ENCODE measurements around the gene ARID2. TPM values are rescaled to one million over a fixed set of nuclear protein-coding genes. Genes with fewer than 3 reads are reported as not detected.

ARID2 gene
- total RNA-seq, 2 donors from 2014 or later: 19.1 to 26.2 TPM

DNA sequence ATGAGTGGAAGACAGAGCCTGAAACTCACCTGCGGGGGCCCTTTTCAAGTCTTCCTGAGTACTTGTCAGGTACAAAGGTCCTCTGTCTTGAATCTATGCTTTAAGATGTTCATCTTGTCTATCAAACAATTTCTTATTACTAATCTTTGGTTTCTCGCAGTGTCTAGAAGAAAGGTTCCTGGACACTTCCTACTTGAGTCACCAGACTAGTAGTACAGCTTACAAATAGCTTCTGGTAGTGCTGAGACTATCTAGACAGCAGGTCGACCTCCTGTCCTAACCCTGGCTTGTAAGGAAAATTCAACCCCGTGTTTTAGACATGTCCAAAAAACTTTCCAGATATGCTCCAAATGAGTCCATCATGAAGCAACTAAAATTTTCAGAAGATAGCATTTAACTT lies 11.2 kb upstream of the ARID2 start:
- Histone ChIP-seq H3K27ac (no peak overlapping the region), H3K4me1 (peaks cover 20% of the 10 kb centered on the region), H3K4me3 (no peak overlapping the region), H3K27me3 (no peaks in the 10 kb centered on the region), H3K36me3 (replicated peaks in 1 of 2; ENCODE audit: insufficient read depth in 1 of 2, low read depth in 2 of 2) (no peaks in the 10 kb centered on the region), H3K9me3 (no peaks in the 10 kb centered on the region)
- intact Hi-C loops (cut with DNase I): no loop called here
- 80 to 86% methylated on average over 4 of the region's 4 CpGs for WGBS, 2 donors
- ATAC-seq (no peak), DNase-seq (no peak)
- TF ChIP-seq, protein P1, sequence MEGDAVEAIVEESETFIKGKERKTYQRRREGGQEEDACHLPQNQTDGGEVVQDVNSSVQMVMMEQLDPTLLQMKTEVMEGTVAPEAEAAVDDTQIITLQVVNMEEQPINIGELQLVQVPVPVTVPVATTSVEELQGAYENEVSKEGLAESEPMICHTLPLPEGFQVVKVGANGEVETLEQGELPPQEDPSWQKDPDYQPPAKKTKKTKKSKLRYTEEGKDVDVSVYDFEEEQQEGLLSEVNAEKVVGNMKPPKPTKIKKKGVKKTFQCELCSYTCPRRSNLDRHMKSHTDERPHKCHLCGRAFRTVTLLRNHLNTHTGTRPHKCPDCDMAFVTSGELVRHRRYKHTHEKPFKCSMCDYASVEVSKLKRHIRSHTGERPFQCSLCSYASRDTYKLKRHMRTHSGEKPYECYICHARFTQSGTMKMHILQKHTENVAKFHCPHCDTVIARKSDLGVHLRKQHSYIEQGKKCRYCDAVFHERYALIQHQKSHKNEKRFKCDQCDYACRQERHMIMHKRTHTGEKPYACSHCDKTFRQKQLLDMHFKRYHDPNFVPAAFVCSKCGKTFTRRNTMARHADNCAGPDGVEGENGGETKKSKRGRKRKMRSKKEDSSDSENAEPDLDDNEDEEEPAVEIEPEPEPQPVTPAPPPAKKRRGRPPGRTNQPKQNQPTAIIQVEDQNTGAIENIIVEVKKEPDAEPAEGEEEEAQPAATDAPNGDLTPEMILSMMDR (IDR thresholded peaks at IDR 0.05): no peak
- no peak for TF ChIP-seq POLR2A (IDR thresholded peaks at IDR 0.05)

DNA sequence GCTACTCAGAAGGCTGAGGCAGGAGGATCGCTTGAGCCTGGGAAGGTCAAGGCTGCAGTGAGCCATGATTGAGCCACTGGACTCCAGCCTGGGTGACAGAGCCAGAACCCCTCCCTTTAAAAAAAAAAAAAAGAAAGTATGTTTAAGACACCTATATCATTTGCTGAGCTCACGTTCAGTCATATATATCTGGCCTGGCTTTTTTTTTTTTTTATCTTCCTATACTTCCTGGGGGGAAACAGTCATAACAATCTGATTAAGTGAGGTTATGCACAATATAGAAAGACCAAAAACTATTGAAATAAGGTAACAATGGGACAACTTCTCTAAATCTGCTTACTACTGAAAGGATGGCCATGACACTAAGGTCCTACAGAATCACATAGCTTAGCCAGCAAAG lies 9.4 kb upstream of the ARID2 start:
- H3K4me3 ChIP-seq: no peak overlapping the region
- no peak for TF ChIP-seq POLR2A (IDR thresholded peaks at IDR 0.05)
- TF ChIP-seq, protein P1 (IDR thresholded peaks at IDR 0.05): no peak
- WGBS, 2 donors: 87 to 94% methylated on average over 2 of the region's 2 CpGs
- H3K36me3 ChIP-seq (replicated peaks in 1 of 2; ENCODE audit: insufficient read depth in 1 of 2, low read depth in 2 of 2): no peaks in the 10 kb centered on the region
- H3K27me3 ChIP-seq: no peaks in the 10 kb centered on the region
- DNase-seq (no peak), ATAC-seq (no peak)
- H3K27ac ChIP-seq: no peak overlapping the region
- peaks cover 32% of the 10 kb centered on the region for H3K4me1 ChIP-seq
- intact Hi-C loops (cut with DNase I): no loop called here
- H3K9me3 ChIP-seq: no peaks in the 10 kb centered on the region

DNA sequence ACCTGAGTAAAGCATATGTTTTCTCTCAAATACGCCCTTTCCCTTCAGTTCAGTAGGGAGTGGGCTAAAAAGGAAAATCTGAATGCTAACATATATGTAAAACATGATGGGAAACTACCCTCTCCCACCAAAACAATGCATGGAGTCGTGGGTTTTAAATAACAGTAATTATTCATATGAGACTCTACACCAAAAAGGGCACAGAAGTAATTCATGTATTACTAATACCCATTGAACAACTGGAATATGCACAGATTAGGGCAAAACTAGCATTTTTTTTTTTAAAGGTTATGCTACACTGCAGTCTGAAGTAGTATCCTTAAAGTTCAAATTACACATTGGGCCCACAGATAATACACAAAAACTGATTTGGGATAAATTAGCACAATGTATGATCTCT lies 8.1 kb upstream of the ARID2 start:
- WGBS, 2 donors: 96 to 97% methylated on average over 2 of the region's 2 CpGs

DNA sequence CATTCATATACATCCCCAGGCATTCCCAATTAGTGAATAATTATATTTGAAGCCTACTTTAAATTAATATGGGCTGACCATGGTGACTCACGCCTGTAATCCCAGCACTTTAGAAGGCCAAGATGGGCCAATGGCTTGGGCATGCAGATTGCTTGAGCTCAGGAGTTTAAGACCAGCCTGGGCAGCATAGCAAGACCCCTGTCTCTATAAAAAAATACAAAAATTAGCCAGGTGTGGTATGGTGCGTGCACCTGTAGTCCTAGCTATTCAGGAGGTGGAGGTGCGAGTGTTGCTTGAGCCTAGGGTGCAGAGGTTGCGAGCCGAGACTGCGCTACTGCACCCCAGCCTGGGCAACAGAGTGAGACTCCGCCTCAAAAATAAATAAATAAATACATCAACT lies 7.6 kb upstream of the ARID2 start:
- intact Hi-C loops (cut with DNase I): no loop called here
- Histone ChIP-seq H3K27ac (no peak overlapping the region), H3K4me1 (peaks cover 39% of the 10 kb centered on the region), H3K36me3 (replicated peaks in 1 of 2; ENCODE audit: insufficient read depth in 1 of 2, low read depth in 2 of 2) (no peaks in the 10 kb centered on the region), H3K9me3 (no peaks in the 10 kb centered on the region), H3K27me3 (no peaks in the 10 kb centered on the region), H3K4me3 (no peak overlapping the region)
- no peak for DNase-seq
- 96 to 99% methylated on average over 7 of the region's 7 CpGs for WGBS, 2 donors
- no peak for TF ChIP-seq POLR2A (IDR thresholded peaks at IDR 0.05)
- TF ChIP-seq, protein P1 (IDR thresholded peaks at IDR 0.05): no peak
- ATAC-seq: no peak

More for the DNA sequence above, 8.1 kb upstream of the ARID2 start:
- DNase-seq (no peak), ATAC-seq (no peak)
- no peaks in the 10 kb centered on the region for H3K27me3 ChIP-seq
- no peak for TF ChIP-seq POLR2A (IDR thresholded peaks at IDR 0.05)
- TF ChIP-seq, protein P1 (IDR thresholded peaks at IDR 0.05): no peak
- H3K4me3 ChIP-seq: no peak overlapping the region
- intact Hi-C loops (cut with DNase I): no loop called here
- H3K36me3 ChIP-seq (replicated peaks in 1 of 2; ENCODE audit: insufficient read depth in 1 of 2, low read depth in 2 of 2): no peaks in the 10 kb centered on the region
- H3K4me1 ChIP-seq: peaks cover 39% of the 10 kb centered on the region
- H3K27ac ChIP-seq: no peak overlapping the region
- no peaks in the 10 kb centered on the region for H3K9me3 ChIP-seq

Measured in body of pancreas (tissue), 4 donors.